Keratinocyte (primary cell): Measurements from ENCODE around the gene C21orf58. TPM values are rescaled to one million over a fixed set of nuclear protein-coding genes. Genes with fewer than 3 reads are reported as not detected.

Experiments
- DNase-seq: peaks from one replicate; pipeline ENCODE4 v3.0.0-alpha.2; 2011; ENCODE audit warnings: low read depth, missing footprints, low spot score
- FAIRE-seq: peaks from 2 replicates; lab custom pipeline; 2011; peaks lifted over from hg19 to GRCh38; lab: Jason Lieb, UNC
- H2AFZ ChIP-seq: 2 replicates; pipeline ENCODE4 v1.6.0; 2012; ENCODE audit warnings: low read length, control low read depth, inconsistent platforms; ENCODE audit not compliant: control insufficient read depth
- H3K27ac ChIP-seq: 2 replicates; pipeline ENCODE4 v1.5.1; 2011; ENCODE audit warnings: low read length; ENCODE audit not compliant: control insufficient read depth, insufficient read depth
- H3K27me3 ChIP-seq: 3 replicates; pipeline ENCODE4 v1.6.0; 2011; ENCODE audit warnings: low read length; ENCODE audit not compliant: control insufficient read depth, insufficient read depth; ENCODE audit errors: extremely low read depth
- H3K36me3 ChIP-seq, 2 experiments: 2 replicates in 1 of 2; 3 replicates in 1 of 2; pipeline ENCODE4 v1.5.1; 2011; ENCODE audit warnings: low read length in 2 of 2, mild to moderate bottlenecking in 1 of 2; ENCODE audit not compliant: control insufficient read depth in 2 of 2, insufficient read depth in 2 of 2; ENCODE audit errors: extremely low read depth in 1 of 2
- H3K4me1 ChIP-seq: 3 replicates; pipeline ENCODE4 v1.5.1; 2011; ENCODE audit warnings: low read length; ENCODE audit not compliant: control insufficient read depth, insufficient read depth; ENCODE audit errors: extremely low read depth
- H3K4me2 ChIP-seq: 3 replicates; pipeline ENCODE4 v1.6.0; 2011; ENCODE audit warnings: low read depth, low read length; ENCODE audit not compliant: control insufficient read depth, insufficient read depth; ENCODE audit errors: extremely low read depth
- H3K4me3 ChIP-seq, 3 experiments: fragments of 200-600 bp in 1 of 3; sonication (generic) in 1 of 3; 2 replicates in 2 of 3; 3 replicates in 1 of 3; pipeline ENCODE4 v1.5.1; 2011 to 2016; ENCODE audit warnings: low read length in 3 of 3, mild to moderate bottlenecking in 3 of 3, control low read depth in 2 of 3, inconsistent platforms in 1 of 3, low read depth in 1 of 3, mixed read lengths in 1 of 3, mixed run types in 1 of 3, moderate library complexity in 1 of 3; ENCODE audit not compliant: control insufficient read depth in 2 of 3, insufficient read depth in 2 of 3; ENCODE audit errors: extremely low read depth in 1 of 3
- H3K79me2 ChIP-seq: 2 replicates; pipeline ENCODE4 v1.6.0; 2012; ENCODE audit warnings: low read length; ENCODE audit not compliant: control insufficient read depth, insufficient read depth
- H3K9ac ChIP-seq: 3 replicates; pipeline ENCODE4 v1.6.0; 2011; ENCODE audit warnings: low read length; ENCODE audit not compliant: control insufficient read depth, insufficient read depth; ENCODE audit errors: extremely low read depth
- H3K9me1 ChIP-seq: 3 replicates; pipeline ENCODE4 v1.6.0; 2011; ENCODE audit warnings: low read length; ENCODE audit not compliant: control insufficient read depth, insufficient read depth; ENCODE audit errors: extremely low read depth
- H3K9me3 ChIP-seq: 2 replicates; pipeline ENCODE4 v1.5.1; 2012; ENCODE audit warnings: low read depth, low read length; ENCODE audit not compliant: control insufficient read depth
- H4K20me1 ChIP-seq: 3 replicates; pipeline ENCODE4 v1.6.0; 2011; ENCODE audit warnings: low read length; ENCODE audit not compliant: control insufficient read depth, insufficient read depth; ENCODE audit errors: extremely low read depth
- EZH2 ChIP-seq: IDR thresholded peaks from one replicate; pipeline ENCODE4 v1.6.1; 2012; ENCODE audit warnings: inconsistent platforms, mild to moderate bottlenecking, low read length, moderate library complexity
- dilution Hi-C: fragments of 300-500 bp; cut with MboI; formaldehyde crosslinking; loops from one replicate; pipeline ENCODE4 v1.7.0; 2020; ENCODE audit warnings: low sequenced_read_pairs; ENCODE audit not compliant: extremely low pct_ligation_motif_present
- polyA plus RNA-seq, 5 experiments: library from polyadenylated mRNA; depleted of rRNA in 3 of 5; stranded (reverse) in 3 of 5; stranded (forward) in 1 of 5; unstranded in 1 of 5; fragments of >200 nt; gene quantifications; 1 replicate in 1 of 5; 2 replicates in 3 of 5; 3 replicates in 1 of 5; pipeline versions ENCODE4 v1.2.1 to v1.2.3, GENCODE V29; 2011 to 2012; ENCODE audit warnings: missing spikeins in 2 of 5, low read depth in 1 of 5, low replicate concordance in 1 of 5
- TF ChIP-seq, protein P1 (sequence below), 3 experiments: IDR thresholded peaks in 1 of 3; conservative IDR thresholded peaks in 1 of 3; optimal IDR thresholded peaks in 1 of 3; 2 replicates in 2 of 3; 3 replicates in 1 of 3; pipeline versions ENCODE3 to v1.5.1; 2011; ENCODE audit warnings: low read length in 3 of 3, mild to moderate bottlenecking in 3 of 3, moderate library complexity in 2 of 3, control low read depth in 1 of 3, inconsistent platforms in 1 of 3; ENCODE audit not compliant: insufficient read depth in 2 of 3; ENCODE audit errors: extremely low read depth in 1 of 3

The C21orf58 gene
- polyA plus RNA-seq, 1 donor (not counting 4 experiments of a cell fraction or from before 2014, with no cell fraction given) = 1.2 TPM

DNA sequence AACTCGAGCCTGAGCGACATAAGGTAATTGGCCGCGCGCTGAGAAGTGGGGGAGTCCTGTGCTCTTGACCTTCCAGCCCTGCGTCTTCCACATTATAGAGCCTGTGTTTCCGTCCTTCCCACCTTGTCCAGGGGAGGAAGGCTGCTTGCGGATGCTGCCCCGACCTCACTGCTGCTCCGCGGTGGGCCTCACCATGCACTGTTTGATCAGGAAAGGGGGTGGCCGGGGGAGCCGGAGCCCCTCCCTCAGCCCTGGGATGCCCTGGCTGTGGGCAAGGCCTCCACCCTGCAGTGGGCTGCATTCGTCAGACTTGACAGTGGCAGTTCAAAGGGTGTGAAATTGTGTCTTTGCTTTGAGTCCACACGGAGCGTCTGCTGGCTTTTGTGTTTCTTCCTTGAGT is 30.4 kb upstream of the C21orf58 start:
- Histone ChIP-seq H3K36me3 (peaks cover 43 to 49% of the 10 kb centered on the region in 2 experiments), H4K20me1 (no peaks in the 10 kb centered on the region), H3K9me1 (no peaks in the 10 kb centered on the region), H3K27me3 (no peaks in the 10 kb centered on the region), H3K9ac (no peak overlapping the region), H2AFZ (no peak overlapping the region), H3K27ac (no peak overlapping the region), H3K4me1 (no peaks in the 10 kb centered on the region), H3K9me3 (no peaks in the 10 kb centered on the region), H3K4me2 (no peak overlapping the region), H3K79me2 (no peaks in the 10 kb centered on the region), H3K4me3 (no peak overlapping the region)
- TF ChIP-seq, protein P1, sequence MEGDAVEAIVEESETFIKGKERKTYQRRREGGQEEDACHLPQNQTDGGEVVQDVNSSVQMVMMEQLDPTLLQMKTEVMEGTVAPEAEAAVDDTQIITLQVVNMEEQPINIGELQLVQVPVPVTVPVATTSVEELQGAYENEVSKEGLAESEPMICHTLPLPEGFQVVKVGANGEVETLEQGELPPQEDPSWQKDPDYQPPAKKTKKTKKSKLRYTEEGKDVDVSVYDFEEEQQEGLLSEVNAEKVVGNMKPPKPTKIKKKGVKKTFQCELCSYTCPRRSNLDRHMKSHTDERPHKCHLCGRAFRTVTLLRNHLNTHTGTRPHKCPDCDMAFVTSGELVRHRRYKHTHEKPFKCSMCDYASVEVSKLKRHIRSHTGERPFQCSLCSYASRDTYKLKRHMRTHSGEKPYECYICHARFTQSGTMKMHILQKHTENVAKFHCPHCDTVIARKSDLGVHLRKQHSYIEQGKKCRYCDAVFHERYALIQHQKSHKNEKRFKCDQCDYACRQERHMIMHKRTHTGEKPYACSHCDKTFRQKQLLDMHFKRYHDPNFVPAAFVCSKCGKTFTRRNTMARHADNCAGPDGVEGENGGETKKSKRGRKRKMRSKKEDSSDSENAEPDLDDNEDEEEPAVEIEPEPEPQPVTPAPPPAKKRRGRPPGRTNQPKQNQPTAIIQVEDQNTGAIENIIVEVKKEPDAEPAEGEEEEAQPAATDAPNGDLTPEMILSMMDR (optimal IDR thresholded peaks at IDR 0.05 in 1 of 3, IDR thresholded peaks at IDR 0.05 in 1 of 3, conservative IDR thresholded peaks at IDR 0.05 in 1 of 3; ENCODE audit: extremely low read depth in 1 of 3, insufficient read depth in 2 of 3, low read length in 3 of 3) = no peak
- TF ChIP-seq EZH2 = no peak
- dilution Hi-C loops = no loop called here
- FAIRE-seq = no peak
- no peak for DNase-seq

DNA sequence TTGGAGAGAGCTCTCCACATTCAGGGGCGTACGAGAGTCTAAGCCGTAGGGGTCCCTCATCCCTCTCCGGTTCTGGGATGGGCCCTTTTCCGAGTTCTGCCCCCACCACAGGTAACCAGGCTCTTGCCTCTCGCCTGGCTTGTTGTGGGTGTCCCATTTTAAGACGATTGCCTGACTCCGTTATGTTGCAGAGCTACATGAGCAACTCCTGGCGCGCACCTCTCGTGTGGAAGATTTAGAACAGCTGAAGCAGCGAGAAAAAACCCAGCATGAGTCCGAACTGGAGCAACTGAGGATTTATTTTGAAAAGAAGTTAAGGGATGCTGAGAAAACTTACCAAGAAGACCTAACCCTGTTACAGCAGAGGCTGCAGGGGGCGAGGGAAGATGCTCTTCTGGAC is 29.2 kb upstream of the C21orf58 start:
- TF ChIP-seq EZH2 = no peak
- TF ChIP-seq, protein P1 (optimal IDR thresholded peaks at IDR 0.05 in 1 of 3, IDR thresholded peaks at IDR 0.05 in 1 of 3, conservative IDR thresholded peaks at IDR 0.05 in 1 of 3; ENCODE audit: extremely low read depth in 1 of 3, insufficient read depth in 2 of 3, low read length in 3 of 3) = no peak
- H3K4me1 ChIP-seq = no peaks in the 10 kb centered on the region
- dilution Hi-C loops = no loop called here
- H3K4me2 ChIP-seq = no peak overlapping the region
- H4K20me1 ChIP-seq = no peaks in the 10 kb centered on the region
- no peak overlapping the region for H3K27ac ChIP-seq
- DNase-seq (no peak), FAIRE-seq (no peak)
- H3K9me1 ChIP-seq = no peaks in the 10 kb centered on the region
- no peaks in the 10 kb centered on the region for H3K9me3 ChIP-seq
- no peaks in the 10 kb centered on the region for H3K27me3 ChIP-seq
- no peak overlapping the region for H3K4me3 ChIP-seq
- peaks cover 46 to 51% of the 10 kb centered on the region in 2 experiments for H3K36me3 ChIP-seq
- no peak overlapping the region for H3K9ac ChIP-seq
- H2AFZ ChIP-seq = no peak overlapping the region
- no peaks in the 10 kb centered on the region for H3K79me2 ChIP-seq
